Measurements from ENCODE around the gene GFY. TPM values are rescaled to one million over a fixed set of nuclear protein-coding genes. Genes with fewer than 3 reads are reported as not detected.

The GFY gene
- polyA plus RNA-seq, 1 experiment = not detected

- DNase-seq (ENCODE audit: low read depth, low spot score) = no peak
- Histone ChIP-seq H3K27me3 (ENCODE audit: control insufficient read depth, insufficient read depth, low read length) (peaks cover 97% of the 10 kb centered on the region), H3K27ac (ENCODE audit: low read depth, low read length) (no peak overlapping the region), H3K4me3 (ENCODE audit: low read depth, low read length) (no peak overlapping the region), H3K9me3 (ENCODE audit: control insufficient read depth, insufficient read depth, low read length) (peaks cover 26% of the 10 kb centered on the region; the same call in 1 of the 2 replicates)
- POLR2A ChIA-PET = no interaction called here
- CTCF ChIA-PET = interaction anchor here (0.7 kb wide), 1 partner anchor 116 kb away, joined by 3 read pairs; no protein-coding TSS in a partner anchor
- TF ChIP-seq CTCF (IDR thresholded peaks at IDR 0.05; ENCODE audit: low read depth, low read length) = no peak
Observed at GRCh38 chr19:49431330-49431749, 6.2 kb downstream of the GFY start.

- H3K4me3 ChIP-seq (ENCODE audit: low read depth, low read length) = no peak overlapping the region
- TF ChIP-seq CTCF (IDR thresholded peaks at IDR 0.05; ENCODE audit: low read depth, low read length) = no peak
- no peak overlapping the region for H3K27ac ChIP-seq (ENCODE audit: low read depth, low read length)
- ChIA-PET CTCF (no interaction called here), POLR2A (no interaction called here)
- peaks cover 27% of the 10 kb centered on the region; the same call in 1 of the 2 replicates for H3K9me3 ChIP-seq (ENCODE audit: control insufficient read depth, insufficient read depth, low read length)
- H3K27me3 ChIP-seq (ENCODE audit: control insufficient read depth, insufficient read depth, low read length) = peaks cover 96% of the 10 kb centered on the region
- DNase-seq (ENCODE audit: low read depth, low spot score) = no peak
Observed at GRCh38 chr19:49432141-49433073, 7.2 kb downstream of the GFY start.

DNA sequence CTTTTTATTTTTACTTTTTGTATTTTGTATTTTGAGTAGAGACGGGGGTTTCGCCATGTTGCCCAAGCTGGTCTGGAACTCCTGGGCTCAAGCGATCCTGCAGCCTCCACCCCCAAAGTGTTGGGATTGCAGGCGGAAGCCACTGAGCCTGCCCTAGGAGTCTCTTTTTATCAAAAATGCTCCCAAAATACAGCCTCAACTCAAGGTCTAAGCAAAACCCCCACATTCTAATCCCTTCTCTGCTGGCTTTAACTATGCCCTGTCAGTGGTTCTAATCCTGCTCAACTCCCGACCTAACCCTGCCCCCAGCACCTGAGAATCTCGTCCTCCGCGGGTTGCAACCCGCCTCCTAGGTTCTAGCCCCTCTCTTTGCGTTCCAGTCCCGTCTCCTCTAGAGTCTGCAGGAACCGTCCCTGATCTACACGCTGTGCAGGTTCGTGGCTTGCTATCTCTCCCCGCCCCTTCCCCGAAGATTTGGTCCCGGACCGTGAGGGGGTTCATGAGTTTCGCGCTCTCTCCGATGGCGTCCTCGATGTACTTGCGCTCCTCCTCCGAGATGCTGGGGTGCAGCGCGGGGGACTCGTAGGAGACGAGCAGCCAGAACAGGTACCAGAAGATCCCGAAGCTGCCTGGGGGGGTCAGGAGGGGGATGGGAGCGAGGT is 8.2 kb downstream of the GFY start:
- Histone ChIP-seq H3K27me3 (ENCODE audit: control insufficient read depth, insufficient read depth, low read length) (peaks cover 94% of the 10 kb centered on the region), H3K9me3 (ENCODE audit: control insufficient read depth, insufficient read depth, low read length) (peaks cover 27% of the 10 kb centered on the region; the same call in 1 of the 2 replicates), H3K4me3 (ENCODE audit: low read depth, low read length) (no peak overlapping the region), H3K27ac (ENCODE audit: low read depth, low read length) (no peak overlapping the region)
- ChIA-PET CTCF (no interaction called here), POLR2A (no interaction called here)
- no peak for DNase-seq (ENCODE audit: low read depth, low spot score)
- no peak for TF ChIP-seq CTCF (IDR thresholded peaks at IDR 0.05; ENCODE audit: low read depth, low read length)

DNA sequence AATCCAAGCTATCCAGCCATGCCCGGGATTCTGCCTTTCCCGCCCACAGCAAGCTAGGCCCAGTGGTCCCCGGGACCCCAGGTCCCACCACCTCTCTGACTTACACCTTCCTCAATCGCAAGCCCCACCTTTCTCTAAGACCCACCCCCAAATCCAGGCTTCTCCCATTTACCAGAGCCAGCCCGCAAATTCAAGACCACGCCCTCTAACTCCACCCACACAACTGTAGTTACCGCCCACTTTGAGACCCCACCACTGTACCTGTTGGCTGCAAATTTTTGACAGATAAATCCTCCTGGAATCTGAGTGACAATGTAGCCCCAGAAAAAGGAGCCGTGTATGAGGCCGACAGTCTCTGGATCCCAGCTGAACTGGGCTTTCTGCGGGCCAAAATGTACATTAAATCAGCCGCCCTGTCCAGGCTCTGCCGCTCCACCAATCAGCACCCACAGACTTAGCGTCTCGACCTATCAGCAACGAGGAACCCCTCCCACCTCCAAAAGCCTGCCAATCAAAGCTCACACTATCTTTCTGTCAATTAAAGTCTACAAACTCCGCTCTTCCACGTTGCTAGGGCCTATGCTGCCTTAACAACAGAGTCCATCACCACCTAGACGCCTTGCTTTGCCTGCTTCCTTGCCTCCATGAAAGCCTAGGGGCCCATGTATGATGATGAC is 9.9 kb downstream of the GFY start:
- ChIA-PET CTCF (no interaction called here), POLR2A (no interaction called here)
- Histone ChIP-seq H3K9me3 (ENCODE audit: control insufficient read depth, insufficient read depth, low read length) (peaks cover 27% of the 10 kb centered on the region; the same call in 1 of the 2 replicates), H3K27ac (ENCODE audit: low read depth, low read length) (no peak overlapping the region), H3K4me3 (ENCODE audit: low read depth, low read length) (no peak overlapping the region), H3K27me3 (ENCODE audit: control insufficient read depth, insufficient read depth, low read length) (peaks cover 95% of the 10 kb centered on the region)
- DNase-seq (ENCODE audit: low read depth, low spot score) = no peak
- TF ChIP-seq CTCF (IDR thresholded peaks at IDR 0.05; ENCODE audit: low read depth, low read length) = no peak
